Endothelial cell of umbilical vein (primary cell): ENCODE measurements around the gene SPEF1. TPM values are rescaled to one million over a fixed set of nuclear protein-coding genes. Genes with fewer than 3 reads are reported as not detected.

Experiments used
- BruUV-seq: library from RNA; stranded (reverse); fragments of 400-500 nt; replicated peaks from 2 replicates; lab custom pipeline; 2021; lab: Mats Ljungman, UMichigan
- CTCF ChIA-PET: fragments of 300-600, 350-600 bp; sonication (Branson Sonifier 250); formaldehyde crosslinking; loops from one replicate; lab custom pipeline; 2021; ENCODE audit warnings: antibody characterized with exemption, inconsistent platforms; lab: Charles Lee
- POLR2A ChIA-PET: fragments of 300-600, 350-600 bp; sonication (Branson Sonifier 250); formaldehyde crosslinking; loops from one replicate; lab custom pipeline; 2021; ENCODE audit warnings: antibody characterized with exemption, inconsistent platforms; lab: Charles Lee
- DNase-seq: peaks from one replicate; pipeline ENCODE4 v3.0.0-alpha.2; 2011; ENCODE audit warnings: low read depth, low spot score
- FAIRE-seq: peaks from 2 replicates; lab custom pipeline; 2011; peaks lifted over from hg19 to GRCh38; lab: Jason Lieb, UNC
- H2AFZ ChIP-seq: 2 replicates; pipeline ENCODE4 v1.6.0; 2012; ENCODE audit warnings: low read depth, low read length, control low read depth, inconsistent platforms
- H3K27ac ChIP-seq: 2 replicates; pipeline ENCODE4 v1.5.1; 2011; ENCODE audit warnings: low read depth, mild to moderate bottlenecking, control low read depth, low read length, moderate library complexity; ENCODE audit not compliant: insufficient read depth
- H3K27me3 ChIP-seq, 2 experiments: 2 replicates each; pipeline versions ENCODE4 v1.6.0 to v1.6.1; 2011; ENCODE audit warnings: low read length in 2 of 2, mixed read lengths in 1 of 2; ENCODE audit not compliant: control insufficient read depth in 2 of 2, insufficient read depth in 2 of 2
- H3K36me3 ChIP-seq, 2 experiments: 2 replicates in 1 of 2; 3 replicates in 1 of 2; pipeline ENCODE4 v1.5.1; 2011; ENCODE audit warnings: low read length in 2 of 2, mild to moderate bottlenecking in 1 of 2, moderate library complexity in 1 of 2; ENCODE audit not compliant: control insufficient read depth in 2 of 2, insufficient read depth in 2 of 2; ENCODE audit errors: extremely low read depth in 1 of 2
- H3K4me1 ChIP-seq: 3 replicates; pipeline ENCODE4 v1.5.1; 2011; ENCODE audit warnings: mild to moderate bottlenecking, low read length; ENCODE audit not compliant: control insufficient read depth, insufficient read depth; ENCODE audit errors: extremely low read depth
- H3K4me2 ChIP-seq: 2 replicates; pipeline ENCODE4 v1.6.1; 2011; ENCODE audit warnings: low read length, control low read depth, mixed read lengths; ENCODE audit not compliant: insufficient read depth
- H3K4me3 ChIP-seq, 3 experiments: fragments of 200-600 bp in 1 of 3; sonication (generic), shearing (Covaris generic) in 1 of 3; replicated peaks in 1 of 3; 2 replicates each; pipeline ENCODE4 v1.5.1; 2011 to 2016; ENCODE audit warnings: control low read depth in 3 of 3, low read length in 3 of 3, mild to moderate bottlenecking in 2 of 3, inconsistent platforms in 1 of 3, low read depth in 1 of 3, moderate library complexity in 1 of 3; ENCODE audit not compliant: insufficient read depth in 1 of 3
- H3K79me2 ChIP-seq: 2 replicates; pipeline ENCODE4 v1.6.0; 2012; ENCODE audit warnings: low read length, inconsistent platforms; ENCODE audit not compliant: control insufficient read depth, insufficient read depth
- H3K9ac ChIP-seq: replicated peaks from 2 replicates; pipeline ENCODE3; 2011; ENCODE audit warnings: low read length, control low read depth; ENCODE audit not compliant: insufficient read depth; ENCODE audit errors: extremely low read depth
- H3K9me1 ChIP-seq: replicated peaks from 3 replicates; pipeline ENCODE4 v1.6.0; 2011; ENCODE audit warnings: mild to moderate bottlenecking, low read length; ENCODE audit not compliant: control insufficient read depth, insufficient read depth; ENCODE audit errors: extremely low read depth
- H3K9me3 ChIP-seq: replicated peaks from 2 replicates; pipeline ENCODE4 v1.5.1; 2012; ENCODE audit warnings: low read length, inconsistent platforms; ENCODE audit not compliant: control insufficient read depth, insufficient read depth
- H4K20me1 ChIP-seq: replicated peaks from 2 replicates; pipeline ENCODE3; 2011; ENCODE audit warnings: mild to moderate bottlenecking, low read length; ENCODE audit not compliant: control insufficient read depth, insufficient read depth; ENCODE audit errors: extremely low read depth
- CTCF ChIP-seq, 2 donors: IDR thresholded peaks; 1 replicate in 1 of 2; 2 replicates in 1 of 2; pipeline ENCODE4 v1.5.1; 2011; ENCODE audit warnings: low read length in 2 of 2, mild to moderate bottlenecking in 2 of 2, moderate library complexity in 2 of 2, control low read depth in 1 of 2, inconsistent platforms in 1 of 2, low read depth in 1 of 2; ENCODE audit not compliant: insufficient read depth in 1 of 2; ENCODE audit errors: extremely low read depth in 1 of 2
- EZH2 ChIP-seq: IDR thresholded peaks from 2 replicates; pipeline ENCODE4 v1.6.1; 2012; ENCODE audit warnings: borderline replicate concordance, low read depth, mild to moderate bottlenecking, moderate library complexity, low read length, inconsistent platforms; ENCODE audit not compliant: severe bottlenecking
- FOS ChIP-seq: IDR thresholded peaks from 2 replicates; pipeline ENCODE4 v1.6.1; 2011; ENCODE audit warnings: mild to moderate bottlenecking, low read length, moderate library complexity, borderline replicate concordance; ENCODE audit not compliant: insufficient read depth
- GATA2 ChIP-seq: IDR thresholded peaks from 2 replicates; pipeline ENCODE4 v1.7.0; 2011; ENCODE audit warnings: low read depth, mild to moderate bottlenecking, moderate library complexity, mixed read lengths, low read length; ENCODE audit not compliant: insufficient read length, insufficient read depth
- JUN ChIP-seq: IDR thresholded peaks from 2 replicates; pipeline ENCODE4 v1.6.1; 2011; ENCODE audit warnings: borderline replicate concordance, low read depth; ENCODE audit not compliant: insufficient read length, insufficient read depth
- MAX ChIP-seq: IDR thresholded peaks from 2 replicates; pipeline ENCODE4 v1.6.1; 2011; ENCODE audit not compliant: insufficient read depth, insufficient read length
- MYC ChIP-seq: IDR thresholded peaks from one replicate; pipeline ENCODE4 v1.6.1; 2011; ENCODE audit warnings: mild to moderate bottlenecking, low read depth, low read length
- POLR2A ChIP-seq: IDR thresholded peaks from 2 replicates; pipeline ENCODE4 v1.6.1; 2012; ENCODE audit warnings: low read depth, mild to moderate bottlenecking, control low read depth, low read length
- POLR2AphosphoS5 ChIP-seq: IDR thresholded peaks from 2 replicates; pipeline ENCODE4 v1.6.1; 2012; ENCODE audit warnings: low read depth, mild to moderate bottlenecking, control low read depth, low read length, moderate library complexity; ENCODE audit not compliant: insufficient read depth
- dilution Hi-C: fragments of 300-500 bp; cut with MboI; formaldehyde crosslinking; loops from one replicate; pipeline ENCODE4 v1.15.0; 2019; ENCODE audit warnings: low sequenced_read_pairs; ENCODE audit not compliant: extremely low pct_ligation_motif_present
- intact Hi-C: fragments of 100-400 bp; cut with micrococcal nuclease; formaldehyde crosslinking; loops from one replicate; pipeline ENCODE4 v1.10.0; 2022
- polyA plus RNA-seq, 4 experiments: library from polyadenylated mRNA; depleted of rRNA in 3 of 4; stranded (reverse) in 3 of 4; unstranded in 1 of 4; fragments of >200 nt; gene quantifications; 2 replicates each; pipeline versions ENCODE4 v1.2.1 to v1.2.3, GENCODE V29; 2011 to 2012; ENCODE audit warnings: missing spikeins in 1 of 4
- total RNA-seq: library from RNA; stranded (reverse); gene quantifications from 2 replicates; pipeline ENCODE4 v1.2.3, GENCODE V29; 2021

SPEF1 gene
- total and polyA plus RNA-seq, 2 donors (not counting 3 experiments of a cell fraction or from before 2014, with no cell fraction given) = 0.07 to 0.44 TPM

GRCh38 chr20:3777381-3777715, 3.9 kb downstream of the SPEF1 start:
- H2AFZ ChIP-seq = peak overlapping the region; percentile 88
- peak overlapping the region in 2 of 3 experiments; percentile 34 to 57 for H3K4me3 ChIP-seq
- POLR2A ChIA-PET = interaction anchor here (1.5 kb wide), 1 partner anchor 10 kb away, joined by 4 read pairs; the partner anchor contains the start of gene ADISSP
- H3K9me3 ChIP-seq = no peaks in the 10 kb centered on the region
- H3K4me2 ChIP-seq = peak overlapping the region; percentile 74
- no peak overlapping the region for H3K9ac ChIP-seq
- TF ChIP-seq EZH2 (no peak), POLR2A (no peak), POLR2AphosphoS5 (no peak)
- no TSS peak for BruUV-seq
- FAIRE-seq (no peak), DNase-seq (no peak)
- dilution Hi-C loops = no loop called here
- intact Hi-C loops = loop anchor here (1.0 kb wide), 1 partner anchor 9 kb away; no protein-coding TSS in a partner anchor
- CTCF ChIA-PET = interaction anchor here (1.4 to 3.3 kb wide), 6 partner anchors 9 to 101 kb away, joined by 3 to 34 read pairs (median 12); partner anchors contain the start of genes ADISSP, AP5S1 and CENPB
- H3K36me3 ChIP-seq = no peaks in the 10 kb centered on the region
- H3K9me1 ChIP-seq = no peaks in the 10 kb centered on the region
- peaks cover 15% of the 10 kb centered on the region for H3K4me1 ChIP-seq
- no peak overlapping the region for H3K27ac ChIP-seq
- H3K27me3 ChIP-seq = peaks cover 8 to 19% of the 10 kb centered on the region in 2 experiments
- no peaks in the 10 kb centered on the region for H3K79me2 ChIP-seq
- H4K20me1 ChIP-seq = no peaks in the 10 kb centered on the region

- FAIRE-seq (peak; percentile 44), DNase-seq (no peak)
- H3K4me1 ChIP-seq = peaks cover 12% of the 10 kb centered on the region
- intact Hi-C loops = no loop called here
- H3K9me1 ChIP-seq = no peaks in the 10 kb centered on the region
- no peaks in the 10 kb centered on the region for H3K9me3 ChIP-seq
- H3K79me2 ChIP-seq = no peaks in the 10 kb centered on the region
- no peaks in the 10 kb centered on the region for H3K36me3 ChIP-seq
- H3K27ac ChIP-seq = no peak overlapping the region
- H3K4me2 ChIP-seq = no peak overlapping the region
- no peak overlapping the region for H2AFZ ChIP-seq
- H3K27me3 ChIP-seq = peaks cover 8 to 19% of the 10 kb centered on the region in 2 experiments
- no peak overlapping the region for H3K4me3 ChIP-seq
- TF ChIP-seq POLR2A = no peak
- no peak for TF ChIP-seq CTCF (IDR thresholded peaks at IDR 0.05; ENCODE audit: extremely low read depth in 1 of 2, insufficient read depth in 1 of 2, low read depth in 1 of 2, low read length in 2 of 2)
- TF ChIP-seq GATA2 = no peak
- no peak for TF ChIP-seq MAX
- TF ChIP-seq FOS = no peak
- TF ChIP-seq MYC = no peak
- TF ChIP-seq JUN = no peak
- no peak for TF ChIP-seq POLR2AphosphoS5
- dilution Hi-C loops = no loop called here
- CTCF ChIA-PET = interaction anchor here (1.1 kb wide), 2 partner anchors 43 to 98 kb away, joined by 3 read pairs; no protein-coding TSS in a partner anchor
- no TSS peak for BruUV-seq
- H4K20me1 ChIP-seq = no peaks in the 10 kb centered on the region
- H3K9ac ChIP-seq = no peak overlapping the region
- POLR2A ChIA-PET = no interaction called here
These were observed 5.7 kb downstream of the SPEF1 start for GRCh38 chr20:3775457-3776108.
